ENCODE measurements around the gene SLC12A7. TPM values are rescaled to one million over a fixed set of nuclear protein-coding genes. Genes with fewer than 3 reads are reported as not detected.
A peak's percentile ranks its signal among the peaks of the same experiment; 100 is the strongest.

SLC12A7 gene
- total RNA-seq, 1 donor from 2014 or later: 49.5 TPM

GRCh38 chr5:1048162-1048721, 63.6 kb downstream of the SLC12A7 start:
- H3K4me1 ChIP-seq: no peaks in the 10 kb centered on the region
- H3K27ac ChIP-seq: no peak overlapping the region
- peaks cover 29% of the 10 kb centered on the region for H3K36me3 ChIP-seq
- H3K4me3 ChIP-seq: no peak overlapping the region
- intact Hi-C loops (cut with DNase I): no loop called here
- DNase-seq (peak; percentile 5), ATAC-seq (no peak)
- H3K9me3 ChIP-seq: no peaks in the 10 kb centered on the region
- H3K27me3 ChIP-seq (ENCODE audit: low read depth): no peaks in the 10 kb centered on the region
- TF ChIP-seq CTCF (IDR thresholded peaks at IDR 0.05): no peak

GRCh38 chr5:1047332-1047965, 64.4 kb downstream of the SLC12A7 start:
- ATAC-seq: no peak
- no peak for TF ChIP-seq CTCF (IDR thresholded peaks at IDR 0.05)
- Histone ChIP-seq H3K27ac (no peak overlapping the region), H3K4me1 (no peaks in the 10 kb centered on the region), H3K36me3 (peaks cover 22% of the 10 kb centered on the region), H3K27me3 (ENCODE audit: low read depth) (no peaks in the 10 kb centered on the region), H3K9me3 (no peaks in the 10 kb centered on the region), H3K4me3 (no peak overlapping the region)
- intact Hi-C loops (cut with DNase I): no loop called here
- DNase-seq: no peak

DNA sequence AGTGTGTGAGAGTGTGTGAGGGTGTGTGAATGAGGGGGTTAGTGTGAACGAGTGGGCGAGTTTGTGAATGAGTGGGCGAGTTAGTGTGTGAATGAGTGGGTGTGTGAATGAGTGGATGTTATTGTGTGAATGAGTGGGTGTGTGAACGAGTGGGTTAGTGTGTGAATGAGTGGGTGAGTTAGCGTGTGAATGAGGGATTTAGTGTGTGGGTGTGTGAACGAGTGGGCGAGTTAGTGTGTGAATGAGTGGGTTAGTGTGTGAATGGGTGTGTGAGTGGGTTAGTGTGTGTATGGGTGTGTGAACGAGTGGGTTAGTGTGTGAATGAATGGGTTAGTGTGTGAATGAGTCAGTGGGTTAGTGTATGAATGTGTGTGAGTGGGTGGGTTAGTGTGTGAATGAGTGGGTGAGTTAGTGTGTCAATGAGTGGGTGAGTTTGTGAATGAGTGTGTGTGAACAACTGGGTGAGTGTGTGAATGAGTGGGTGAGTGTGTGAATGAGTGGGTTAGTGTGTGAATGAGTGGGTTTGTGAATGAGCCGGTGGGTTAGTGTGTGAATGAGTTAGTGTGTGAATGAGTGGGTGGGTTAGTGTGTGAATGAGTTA, 65.8 kb downstream of the SLC12A7 start:
- no peak for TF ChIP-seq CTCF (IDR thresholded peaks at IDR 0.05)
- no peak overlapping the region for H3K4me3 ChIP-seq
- no peak overlapping the region for H3K27ac ChIP-seq
- H3K36me3 ChIP-seq: peaks cover 8% of the 10 kb centered on the region
- intact Hi-C loops (cut with DNase I): no loop called here
- no peaks in the 10 kb centered on the region for H3K4me1 ChIP-seq
- H3K9me3 ChIP-seq: no peaks in the 10 kb centered on the region
- H3K27me3 ChIP-seq (ENCODE audit: low read depth): no peaks in the 10 kb centered on the region
- no peak for DNase-seq
- ATAC-seq: no peak

DNA sequence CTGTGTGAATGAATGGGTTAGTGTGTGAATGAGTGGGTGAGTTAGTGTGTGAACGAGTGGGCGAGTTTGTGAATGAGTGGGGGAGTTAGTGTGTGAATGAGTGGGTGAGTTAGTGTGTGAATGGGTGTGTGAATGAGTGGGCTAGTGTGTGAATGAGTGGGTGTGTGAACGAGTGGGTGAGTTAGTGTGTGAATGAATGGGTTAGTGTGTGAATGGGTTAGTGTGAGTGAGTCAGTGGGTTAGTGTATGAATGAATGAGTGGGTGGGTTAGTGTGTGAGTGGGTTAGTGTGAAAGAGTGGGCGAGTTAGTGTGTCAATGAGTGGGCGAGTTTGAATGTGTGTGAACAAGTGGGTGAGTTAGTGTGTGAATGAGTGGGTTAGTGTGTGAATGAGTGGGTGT, 67.7 kb downstream of the SLC12A7 start:
- no peak for TF ChIP-seq CTCF (IDR thresholded peaks at IDR 0.05)
- H3K27ac ChIP-seq: no peak overlapping the region
- ATAC-seq: no peak
- H3K4me3 ChIP-seq: no peak overlapping the region
- intact Hi-C loops (cut with DNase I): no loop called here
- H3K9me3 ChIP-seq: no peaks in the 10 kb centered on the region
- H3K36me3 ChIP-seq: no peaks in the 10 kb centered on the region
- H3K4me1 ChIP-seq: no peaks in the 10 kb centered on the region
- H3K27me3 ChIP-seq (ENCODE audit: low read depth): no peaks in the 10 kb centered on the region
- DNase-seq: no peak

DNA sequence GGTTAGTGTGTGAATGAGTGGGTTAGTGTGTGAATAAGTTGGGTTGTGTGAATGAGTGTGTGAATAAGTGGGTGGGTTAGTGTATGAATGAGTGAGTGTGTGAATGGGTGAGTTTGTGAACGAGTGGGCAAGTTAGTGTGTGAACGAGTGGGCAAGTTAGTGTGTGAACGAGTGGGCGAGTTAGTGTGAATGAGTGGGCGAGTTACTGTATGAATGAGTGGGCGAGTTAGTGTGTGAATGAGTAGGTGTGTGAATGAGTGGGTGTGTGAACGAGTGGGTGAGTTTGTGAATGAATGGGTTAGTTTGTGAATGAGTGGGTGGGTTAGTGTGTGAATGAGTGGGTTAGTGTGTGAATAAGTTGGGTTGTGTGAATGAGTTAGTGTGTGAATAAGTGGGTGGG, 68.5 kb downstream of the SLC12A7 start:
- no peak overlapping the region for H3K4me3 ChIP-seq
- intact Hi-C loops (cut with DNase I): no loop called here
- no peak for DNase-seq
- no peak overlapping the region for H3K27ac ChIP-seq
- TF ChIP-seq CTCF (IDR thresholded peaks at IDR 0.05): no peak
- H3K36me3 ChIP-seq: no peaks in the 10 kb centered on the region
- no peaks in the 10 kb centered on the region for H3K4me1 ChIP-seq
- no peaks in the 10 kb centered on the region for H3K9me3 ChIP-seq
- no peaks in the 10 kb centered on the region for H3K27me3 ChIP-seq (ENCODE audit: low read depth)
- no peak for ATAC-seq
